K562 (cell line): Measurements from ENCODE around the gene AFAP1. TPM values are rescaled to one million over a fixed set of nuclear protein-coding genes. Genes with fewer than 3 reads are reported as not detected.
A peak's percentile ranks its signal among the peaks of the same experiment; 100 is the strongest.

Experiments used
- ATAC-seq: fragments of 200-7000 bp; cut with Tn5 transposase; 3 replicates; pipeline ENCODE4 v1.9.1; 2020; ENCODE audit warnings: moderate library complexity
- BruUV-seq: library from RNA; stranded (reverse); fragments of 400-500 nt; replicated peaks from 2 replicates; lab custom pipeline; 2021; lab: Mats Ljungman, UMichigan
- CTCF ChIA-PET: fragments of 300-600 bp; formaldehyde crosslinking; extraction: SDS; loops from one replicate; lab custom pipeline; 2021; ENCODE audit warnings: low intra/inter-chr PET ratio; lab: Yijun Ruan, JAX
- POLR2A ChIA-PET: fragments of 300-600, 350-650 bp; sonication (Branson Sonifier 250); formaldehyde crosslinking; extraction: SDS; loops from one replicate; lab custom pipeline; 2021; ENCODE audit warnings: antibody characterized with exemption, inconsistent platforms; lab: Yijun Ruan, JAX
- DNase-seq, 4 experiments: peaks; one replicate each; pipeline versions ENCODE4 v3.0.0 to v3.0.0-alpha.2; 2011 to 2018; ENCODE audit warnings: low spot score in 3 of 4, mixed read lengths in 3 of 4; ENCODE audit errors: extremely low read depth in 1 of 4
- FAIRE-seq: peaks from 2 replicates; lab custom pipeline; 2011; peaks lifted over from hg19 to GRCh38; lab: Jason Lieb, UNC
- H2AFZ ChIP-seq: 2 replicates; pipeline ENCODE4 v1.6.0; 2011; ENCODE audit warnings: low read depth, low read length, control low read depth, inconsistent platforms
- H3K27ac ChIP-seq: fragments of 200-600 bp; 3 replicates; pipeline ENCODE4 v1.8.0; 2011; ENCODE audit warnings: low read depth, mild to moderate bottlenecking, control low read depth, inconsistent platforms, low read length, moderate library complexity, mixed read lengths; ENCODE audit errors: extremely low read depth
- H3K27me3 ChIP-seq, 2 experiments: fragments of 300-600 bp in 1 of 2; 2 replicates in 1 of 2; 3 replicates in 1 of 2; pipeline versions ENCODE4 v1.6.0 to v1.8.0; 2011; ENCODE audit warnings: inconsistent platforms in 2 of 2, low read length in 2 of 2, mild to moderate bottlenecking in 1 of 2, mixed read lengths in 1 of 2, moderate library complexity in 1 of 2; ENCODE audit not compliant: control insufficient read depth in 2 of 2, insufficient read depth in 2 of 2
- H3K36me3 ChIP-seq: fragments of 300-600 bp; 3 replicates; pipeline ENCODE4 v1.8.0; 2011; ENCODE audit warnings: mild to moderate bottlenecking, low read length, inconsistent platforms; ENCODE audit not compliant: control insufficient read depth, insufficient read depth
- H3K4me1 ChIP-seq, 2 experiments: fragments of 200-600 bp in 1 of 2; replicated peaks in 1 of 2; 2 replicates in 1 of 2; 3 replicates in 1 of 2; pipeline versions ENCODE4 v1.5.1 to v1.8.0; 2011; ENCODE audit warnings: inconsistent platforms in 2 of 2, low read length in 2 of 2, mild to moderate bottlenecking in 1 of 2, mixed read lengths in 1 of 2, moderate library complexity in 1 of 2; ENCODE audit not compliant: control insufficient read depth in 2 of 2, insufficient read depth in 2 of 2
- H3K4me2 ChIP-seq: 2 replicates; pipeline ENCODE4 v1.6.1; 2011; ENCODE audit warnings: low read length, control low read depth, inconsistent platforms, mixed read lengths; ENCODE audit not compliant: insufficient read depth
- H3K4me3 ChIP-seq: fragments of 200-600 bp; sonication (generic), shearing (Covaris generic); 2 replicates; pipeline ENCODE4 v1.5.1; 2016; ENCODE audit warnings: control low read depth, inconsistent platforms
- H3K79me2 ChIP-seq: fragments of 200-600 bp; 3 replicates; pipeline ENCODE4 v1.8.0; 2011; ENCODE audit warnings: low read length, inconsistent platforms; ENCODE audit not compliant: control insufficient read depth, insufficient read depth
- H3K9ac ChIP-seq, 2 experiments: 2 replicates each; pipeline versions ENCODE4 v1.6.0 to v1.6.1; 2011; ENCODE audit warnings: low read depth in 2 of 2, low read length in 2 of 2, control low read depth in 1 of 2, inconsistent platforms in 1 of 2, mild to moderate bottlenecking in 1 of 2, mixed read lengths in 1 of 2; ENCODE audit not compliant: insufficient read depth in 1 of 2
- H3K9me1 ChIP-seq: one replicate; pipeline ENCODE4 v1.6.0; 2011; ENCODE audit warnings: inconsistent platforms, mild to moderate bottlenecking, low read length, moderate library complexity; ENCODE audit not compliant: control insufficient read depth, insufficient read depth
- H3K9me3 ChIP-seq: replicated peaks from 2 replicates; pipeline ENCODE4 v1.5.1; 2011; ENCODE audit warnings: low read depth, low read length, inconsistent platforms; ENCODE audit not compliant: control insufficient read depth, insufficient read depth
- H4K20me1 ChIP-seq: replicated peaks from 2 replicates; pipeline ENCODE4 v1.6.1; 2011; ENCODE audit warnings: low read length, inconsistent platforms, mixed read lengths; ENCODE audit not compliant: control insufficient read depth, insufficient read depth
- C11orf30 ChIP-seq: fragments of 450-650 bp; IDR thresholded peaks from 2 replicates; pipeline ENCODE4 v1.6.1; 2016; ENCODE audit warnings: low read depth, mild to moderate bottlenecking
- CEBPG ChIP-seq, 3 experiments: fragments of 200-800 bp in 1 of 3; sonication (Bioruptor generic) in 1 of 3; sonication (generic) in 1 of 3; formaldehyde crosslinking in 1 of 3; IDR thresholded peaks in 2 of 3; conservative IDR thresholded peaks in 1 of 3; 2 replicates each; pipeline versions ENCODE4 v1.6.1 to v1.8.0; 2016 to 2022; ENCODE audit warnings: missing compliant biosample characterization in 2 of 3, missing genetic modification characterization in 2 of 3, mild to moderate bottlenecking in 1 of 3, missing genetic modification reagents in 1 of 3
- CHD1 ChIP-seq: fragments of 200-600 bp; sonication (generic); IDR thresholded peaks from one replicate; pipeline ENCODE4 v1.6.1; 2012; ENCODE audit warnings: mild to moderate bottlenecking, moderate library complexity, low read length, inconsistent platforms
- E2F3 ChIP-seq: fragments of 250-450 bp; sonication (Bioruptor Pico); IDR thresholded peaks from 2 replicates; pipeline ENCODE4 v1.4.0; 2020; ENCODE audit warnings: mild to moderate bottlenecking
- FOS ChIP-seq: IDR thresholded peaks from 3 replicates; pipeline ENCODE4 v1.6.1; 2011; ENCODE audit not compliant: insufficient read length; ENCODE audit errors: extremely low read depth
- FOXO4 ChIP-seq: fragments of 450-650 bp; formaldehyde crosslinking; IDR thresholded peaks from 2 replicates; pipeline ENCODE4 v1.4.0; 2020; ENCODE audit warnings: mild to moderate bottlenecking, moderate library complexity
- FOXP1 ChIP-seq: sonication (generic); formaldehyde crosslinking; IDR thresholded peaks from 2 replicates; pipeline ENCODE4 v1.8.0; 2022; ENCODE audit warnings: mild to moderate bottlenecking, missing genetic modification reagents
- KLF1 ChIP-seq: fragments of 450-650 bp; IDR thresholded peaks from 2 replicates; pipeline ENCODE4 v1.6.1; 2016; ENCODE audit warnings: missing genetic modification characterization, missing compliant biosample characterization
- MBD2 ChIP-seq: sonication (generic); IDR thresholded peaks from 2 replicates; pipeline ENCODE4 v1.6.1; 2016; ENCODE audit warnings: low read depth, borderline replicate concordance
- NFYB ChIP-seq: IDR thresholded peaks from 2 replicates; pipeline ENCODE4 v1.6.1; 2011; ENCODE audit warnings: mild to moderate bottlenecking, moderate library complexity; ENCODE audit not compliant: insufficient read length; ENCODE audit errors: extremely low read depth
- POLR3A ChIP-seq: IDR thresholded peaks from 2 replicates; pipeline ENCODE4 v1.6.1; 2011; ENCODE audit warnings: borderline replicate concordance, mild to moderate bottlenecking, moderate library complexity; ENCODE audit not compliant: insufficient read length, insufficient read depth; ENCODE audit errors: extremely low read depth
- RBM25 ChIP-seq: fragments of 200-400 bp; formaldehyde crosslinking; IDR thresholded peaks from 2 replicates; pipeline ENCODE4 v1.6.1; 2018; ENCODE audit warnings: low read length, low read depth, moderate library complexity; ENCODE audit not compliant: severe bottlenecking
- SP2 ChIP-seq: IDR thresholded peaks from 2 replicates; pipeline ENCODE4 v1.6.1; 2011; ENCODE audit warnings: mild to moderate bottlenecking, low read depth, low read length, moderate library complexity; ENCODE audit not compliant: poor library complexity, severe bottlenecking; ENCODE audit errors: extremely low read depth
- SREBF1 ChIP-seq: fragments of 150-350 bp; IDR thresholded peaks from 2 replicates; pipeline ENCODE4 v1.6.1; 2014; ENCODE audit warnings: antibody characterized with exemption, low read depth, low read length, borderline replicate concordance
- SREBF2 ChIP-seq: sonication (generic); formaldehyde crosslinking; IDR thresholded peaks from 2 replicates; pipeline ENCODE4 v1.4.0; 2020; ENCODE audit warnings: mild to moderate bottlenecking, missing genetic modification reagents
- TEAD2 ChIP-seq: fragments of 450-650 bp; IDR thresholded peaks from 2 replicates; pipeline ENCODE4 v1.6.1; 2016; ENCODE audit warnings: missing genetic modification characterization, control low read depth, missing compliant biosample characterization
- ZNF24 ChIP-seq: fragments of 450-650 bp; IDR thresholded peaks from 2 replicates; pipeline ENCODE4 v1.6.1; 2016
- ZNF707 ChIP-seq: fragments of 250-450 bp; sonication (Bioruptor Pico); conservative IDR thresholded peaks from 2 replicates; pipeline ENCODE4 v1.8.0; 2022; ENCODE audit warnings: inconsistent platforms, mild to moderate bottlenecking, moderate library complexity
- WGBS: fragments of 100-300 bp; shearing (Covaris generic); methylation state at CpG from one replicate; pipeline ENCODE4 v1.1.6; 2016; ENCODE audit warnings: low coverage, mixed read lengths; ENCODE audit not compliant: insufficient coverage; ENCODE audit errors: missing lambda C conversion rate; 5-methylcytosine and 5-hydroxymethylcytosine counted together
- in situ Hi-C: fragments of 300-500 bp; cut with MboI; formaldehyde crosslinking; loops from 4 replicates; pipeline ENCODE4 v1.15.0; 2018; ENCODE audit warnings: inconsistent platforms, mixed read lengths
- intact Hi-C: fragments of 100-400 bp; cut with micrococcal nuclease; formaldehyde crosslinking; loops from 2 replicates; pipeline ENCODE4 v1.14.2; 2022
- polyA plus RNA-seq, 8 experiments: library from polyadenylated mRNA; depleted of rRNA in 4 of 8; stranded (reverse) in 5 of 8; unstranded in 3 of 8; fragments of >200 nt; fragmentation: Nextera tagmentation in 2 of 8; fragmentation: Illumina TruSeq in 1 of 8; extraction: Ambion mirVana in 2 of 8; extraction: Trizol in 1 of 8; gene quantifications; 2 replicates each; pipeline versions ENCODE4 v1.2.1 to v1.2.3, GENCODE V29; 2011 to 2014; ENCODE audit warnings: inconsistent platforms in 1 of 8, missing spikeins in 1 of 8
- total RNA-seq, 7 experiments: library from RNA; depleted of rRNA in 6 of 7; stranded (reverse); fragments of >200 nt in 6 of 7; fragmentation: Illumina TruSeq in 2 of 7; extraction: Trizol in 2 of 7; gene quantifications; 2 replicates each; pipeline versions ENCODE4 v1.2.1 to v1.2.3, GENCODE V29; 2011 to 2021; ENCODE audit warnings: low replicate concordance in 1 of 7

Gene AFAP1
- total and polyA plus RNA-seq, 9 of the 15 experiments (the other 6 are each of a cell fraction or from before 2014, with no cell fraction given): 0.07 to 0.42 (median 0.12) TPM; not detected in 1

- BruUV-seq: no TSS peak
- no peak overlapping the region for H3K9ac ChIP-seq
- H3K27ac ChIP-seq: no peak overlapping the region
- no peaks in the 10 kb centered on the region for H3K9me3 ChIP-seq
- no peak overlapping the region for H3K4me2 ChIP-seq
- H3K4me3 ChIP-seq: no peak overlapping the region
- no peaks in the 10 kb centered on the region for H3K9me1 ChIP-seq
- ATAC-seq (no peak), FAIRE-seq (no peak), DNase-seq (no peak)
- peaks cover 11 to 32% of the 10 kb centered on the region in 2 experiments; a peak in 3 of 5 replicates for H3K27me3 ChIP-seq
- no peaks in the 10 kb centered on the region for H3K4me1 ChIP-seq
- no peak overlapping the region for H2AFZ ChIP-seq
- 4% methylated on average over 13 of the region's 18 CpGs for WGBS
- in situ Hi-C loops (no loop called here), intact Hi-C loops (no loop called here)
- H4K20me1 ChIP-seq: no peaks in the 10 kb centered on the region
- CTCF ChIA-PET: no interaction called here
- H3K36me3 ChIP-seq: no peaks in the 10 kb centered on the region
- no peaks in the 10 kb centered on the region for H3K79me2 ChIP-seq
- POLR2A ChIA-PET: interaction anchor here (1.1 kb wide), 1 partner anchor 9 kb away, joined by 3 read pairs; no protein-coding TSS in a partner anchor
- no peak for TF ChIP-seq E2F3 (CRISPR knock-in tag)
- no peak for TF ChIP-seq FOXP1 (CRISPR knock-in tag)
- no peak for TF ChIP-seq SREBF1
- no peak for TF ChIP-seq C11orf30
- no peak for TF ChIP-seq ZNF24
- TF ChIP-seq SP2: no peak
- TF ChIP-seq FOS: peak; percentile 71
- peak; percentile 88 for TF ChIP-seq NFYB
- TF ChIP-seq KLF1: no peak
- TF ChIP-seq TEAD2: no peak
- no peak for TF ChIP-seq SREBF2 (CRISPR knock-in tag)
- 0 out of 2 replicates have a peak, but pooled peaks have one; percentile 55 for TF ChIP-seq MBD2
- TF ChIP-seq FOXO4: no peak
- TF ChIP-seq CHD1: no peak
- TF ChIP-seq ZNF707 (CRISPR knock-in tag): no peak
- peak; percentile 57 for TF ChIP-seq RBM25
- TF ChIP-seq POLR3A: no peak
- no peak for TF ChIP-seq CEBPG (CRISPR knock-in tag; IDR thresholded peaks at IDR 0.05)
- no peak for TF ChIP-seq CEBPG (tag; conservative IDR thresholded peaks at IDR 0.05 in 1 of 2, IDR thresholded peaks at IDR 0.05 in 1 of 2)
Observed at GRCh38 chr4:7798178-7798995, 141.3 kb downstream of the AFAP1 start.
